SK-N-MC (cell line): ENCODE measurements around the gene OGG1.
"Not testable (repeated sequence)": the region's sequence is repeated elsewhere in the genome, so short reads cannot be mapped to it uniquely, and the experiment has no call there.

Experiments used
- DNase-seq: peaks from one replicate; pipeline ENCODE4 v3.0.0-alpha.2; 2011; ENCODE audit warnings: low read depth, low spot score
- H3K27ac ChIP-seq: fragments of 200-600 bp; sonication (generic); 2 replicates; pipeline ENCODE4 v1.5.1; 2016; ENCODE audit warnings: mixed run types
- H3K36me3 ChIP-seq: fragments of 200-600 bp; sonication (generic); 2 replicates; pipeline ENCODE4 v1.6.1; 2017; ENCODE audit warnings: antibody characterized with exemption, low read length, mixed read lengths; ENCODE audit not compliant: insufficient read depth
- H3K4me3 ChIP-seq: fragments of 200-600 bp; sonication (generic); 2 replicates; pipeline ENCODE4 v1.5.1; 2016
- H3K9ac ChIP-seq: fragments of 200-600 bp; sonication (generic); 2 replicates; pipeline ENCODE4 v1.8.0; 2017; ENCODE audit warnings: mixed run types, mixed read lengths; ENCODE audit not compliant: insufficient read length
- H3K9me3 ChIP-seq: fragments of 200-600 bp; sonication (generic); 2 replicates; pipeline ENCODE4 v1.6.1; 2017; ENCODE audit warnings: low read depth, mild to moderate bottlenecking, antibody characterized with exemption, low read length, moderate library complexity, mixed read lengths
- EZH2 ChIP-seq: fragments of 200-600 bp; sonication (generic); IDR thresholded peaks from one replicate; pipeline ENCODE4 v1.6.1; 2017; ENCODE audit warnings: antibody characterized with exemption
- FOXP2 ChIP-seq: optimal IDR thresholded peaks from 2 replicates; pipeline ENCODE3; 2011; ENCODE audit warnings: mild to moderate bottlenecking, moderate library complexity; ENCODE audit not compliant: insufficient read depth; ENCODE audit errors: extremely low read length, control extremely low read depth
- POLR2AphosphoS5 ChIP-seq: IDR thresholded peaks from 2 replicates; pipeline ENCODE4 v1.6.1; 2012; ENCODE audit warnings: mild to moderate bottlenecking, low read depth, low read length, borderline replicate concordance

OGG1 gene

GRCh38 chr3:9765865-9766264 lies 16.1 kb downstream of the OGG1 start:
- Histone ChIP-seq H3K9me3 (no peaks in the 10 kb centered on the region), H3K27ac (no peak overlapping the region), H3K9ac (no peak overlapping the region), H3K4me3 (no peak overlapping the region), H3K36me3 (no peaks in the 10 kb centered on the region)
- TF ChIP-seq EZH2 (no peak), POLR2AphosphoS5 (no peak), FOXP2 (no peak)
- no peak for DNase-seq

GRCh38 chr3:9767418-9767817 lies 17.7 kb downstream of the OGG1 start:
- no peak overlapping the region for H3K27ac ChIP-seq
- H3K9ac ChIP-seq = no peak overlapping the region
- H3K9me3 ChIP-seq = no peaks in the 10 kb centered on the region
- H3K36me3 ChIP-seq = no peaks in the 10 kb centered on the region
- DNase-seq = no peak
- H3K4me3 ChIP-seq = no peak overlapping the region
- TF ChIP-seq FOXP2 (no peak), EZH2 (no peak), POLR2AphosphoS5 (no peak)

- TF ChIP-seq EZH2 (no peak), POLR2AphosphoS5 (no peak), FOXP2 (no peak)
- H3K9me3 ChIP-seq = no peaks in the 10 kb centered on the region
- no peak overlapping the region for H3K27ac ChIP-seq
- DNase-seq = no peak
- no peak overlapping the region for H3K4me3 ChIP-seq
- H3K36me3 ChIP-seq = no peaks in the 10 kb centered on the region
- H3K9ac ChIP-seq = no peak overlapping the region
These were observed 18.5 kb downstream of the OGG1 start for GRCh38 chr3:9768141-9768775.

GRCh38 chr3:9769012-9769411 lies 19.3 kb downstream of the OGG1 start:
- Histone ChIP-seq H3K9me3 (no peaks in the 10 kb centered on the region), H3K4me3 (peak overlapping the region; percentile 73), H3K27ac (no peak overlapping the region)

GRCh38 chr3:9769426-9770275 lies 19.9 kb downstream of the OGG1 start, which contains the start of gene CAMK1:
TSS of gene CAMK1 (minus strand) at chr3:9769947. CDS start at chr3:9767749, 2,198 bp downstream.
- TF ChIP-seq FOXP2 (no peak), POLR2AphosphoS5 (peak; percentile 29; the same call in 1 of the 2 replicates)
- Histone ChIP-seq H3K4me3 (peak within 1 kb of the TSS; percentile 73), H3K36me3 (no peaks in the 10 kb centered on the region), H3K9me3 (no peaks in the 10 kb centered on the region), H3K9ac (peak within 1 kb of the TSS; percentile 57), H3K27ac (no peak within 1 kb of the TSS)
- DNase-seq = no peak

More at GRCh38 chr3:9769012-9769411, 19.3 kb downstream of the OGG1 start:
- Histone ChIP-seq H3K36me3 (no peaks in the 10 kb centered on the region), H3K9ac (no peak overlapping the region)
- DNase-seq = no peak
- TF ChIP-seq EZH2 = no peak
- no peak for TF ChIP-seq POLR2AphosphoS5

- Histone ChIP-seq H3K9me3 (no peaks in the 10 kb centered on the region), H3K36me3 (no peaks in the 10 kb centered on the region), H3K4me3 (peak overlapping the region; percentile 73), H3K27ac (no peak overlapping the region), H3K9ac (peak overlapping the region; percentile 57)
- TF ChIP-seq FOXP2 (no peak), POLR2AphosphoS5 (no peak), EZH2 (no peak)
- DNase-seq = no peak
These were observed 20.6 kb downstream of the OGG1 start for GRCh38 chr3:9770276-9770812.

GRCh38 chr3:9771007-9771406 lies 21.3 kb downstream of the OGG1 start:
- not testable (repeated sequence) for DNase-seq, H3K4me3 ChIP-seq, H3K36me3 ChIP-seq, H3K9me3 ChIP-seq, H3K27ac ChIP-seq, H3K9ac ChIP-seq

- TF ChIP-seq EZH2 (no peak), POLR2AphosphoS5 (no peak), FOXP2 (no peak)
- no peak overlapping the region for H3K27ac ChIP-seq
- H3K36me3 ChIP-seq = no peaks in the 10 kb centered on the region
- no peak for DNase-seq
- H3K9me3 ChIP-seq = no peaks in the 10 kb centered on the region
- no peak overlapping the region for H3K4me3 ChIP-seq
- no peak overlapping the region for H3K9ac ChIP-seq
These were observed 27.3 kb downstream of the OGG1 start for GRCh38 chr3:9776896-9777693.
